Activated CD4-positive, alpha-beta T cell treated with anti-CD3 and anti-CD28 coated beads, Interleukin-2, Interleukin-4, amounts not matched to agents 100 ng/mL and 50 ng/mL, durations not matched to agents 16 hours and 8 hours (primary cell): ENCODE measurements around the gene CRTAC1.
A peak's percentile ranks its signal among the peaks of the same experiment; 100 is the strongest.

Source experiments
- DNase-seq: peaks from one replicate; pipeline ENCODE4 v3.0.0-alpha.2; 2020; ENCODE audit warnings: low spot score

Gene CRTAC1

DNA sequence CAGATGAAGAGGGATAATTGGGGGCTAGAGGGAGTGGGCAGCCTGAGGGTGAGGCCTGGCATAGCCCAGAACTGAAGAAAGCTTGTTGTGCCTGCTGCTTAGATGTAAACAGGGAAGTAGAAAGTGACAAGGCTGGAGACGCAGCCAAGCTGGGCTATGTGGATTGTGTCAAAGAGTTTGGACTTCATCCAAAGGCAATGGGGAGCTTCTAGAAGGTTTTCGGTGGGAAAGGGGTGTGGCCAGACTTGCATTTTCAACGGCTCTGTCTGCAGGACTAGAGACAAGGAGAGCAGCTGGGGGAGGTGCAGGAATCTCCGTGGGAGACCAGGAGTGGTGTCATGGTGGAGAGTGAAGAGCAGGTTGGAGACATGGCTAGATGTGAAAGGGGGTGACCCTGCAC is 132.0 kb downstream of the CRTAC1 start:
- no peak for DNase-seq

DNA sequence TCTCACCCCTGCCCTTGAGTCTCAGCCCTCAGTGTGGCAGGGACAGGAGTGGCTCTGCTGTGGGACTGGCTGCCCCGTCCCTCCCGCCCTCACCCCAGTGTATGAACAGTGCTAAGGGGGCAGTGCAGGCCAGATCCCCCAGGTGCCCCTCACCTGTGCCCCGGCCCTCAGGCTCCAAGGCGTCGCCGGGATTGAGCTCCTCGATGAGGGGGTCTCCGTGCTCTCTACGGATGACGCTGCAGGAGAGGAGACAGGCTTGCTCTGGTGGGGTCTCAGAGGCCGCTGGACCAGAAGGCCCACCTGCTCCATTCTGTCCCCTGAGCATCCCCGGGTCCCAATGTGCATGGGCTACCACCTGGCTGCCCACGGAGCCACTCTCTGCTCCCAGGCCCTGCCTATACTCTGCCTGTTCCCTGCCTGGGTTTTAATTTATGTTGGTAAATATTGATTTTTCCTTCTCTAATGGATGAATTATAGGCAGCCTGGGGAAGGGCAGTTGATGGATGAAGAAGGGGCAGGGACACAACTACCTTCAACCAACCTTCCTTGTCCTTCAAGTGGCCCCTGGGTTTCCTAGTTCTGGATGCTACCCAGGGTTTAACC is 133.6 kb downstream of the CRTAC1 start:
- no peak for DNase-seq

DNA sequence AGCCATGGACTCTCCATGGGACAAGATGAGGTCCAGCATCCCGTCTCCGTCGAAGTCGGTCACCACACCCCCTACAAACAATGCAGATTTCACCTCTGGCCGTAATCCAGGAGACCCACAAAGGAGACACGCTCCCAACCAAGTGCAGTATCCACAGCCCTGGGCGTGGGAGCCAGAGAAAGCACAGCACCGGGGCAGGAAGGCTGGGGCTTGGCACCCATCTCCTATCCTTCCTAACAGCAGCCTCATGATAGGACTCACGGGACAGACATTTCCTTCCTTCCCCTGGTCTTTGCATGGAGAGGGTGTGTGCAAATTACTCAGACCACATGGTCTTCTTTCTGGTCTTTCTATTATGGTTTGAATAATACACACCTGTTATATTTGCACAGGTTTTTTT is 134.5 kb downstream of the CRTAC1 start:
- DNase-seq, result no peak

DNA sequence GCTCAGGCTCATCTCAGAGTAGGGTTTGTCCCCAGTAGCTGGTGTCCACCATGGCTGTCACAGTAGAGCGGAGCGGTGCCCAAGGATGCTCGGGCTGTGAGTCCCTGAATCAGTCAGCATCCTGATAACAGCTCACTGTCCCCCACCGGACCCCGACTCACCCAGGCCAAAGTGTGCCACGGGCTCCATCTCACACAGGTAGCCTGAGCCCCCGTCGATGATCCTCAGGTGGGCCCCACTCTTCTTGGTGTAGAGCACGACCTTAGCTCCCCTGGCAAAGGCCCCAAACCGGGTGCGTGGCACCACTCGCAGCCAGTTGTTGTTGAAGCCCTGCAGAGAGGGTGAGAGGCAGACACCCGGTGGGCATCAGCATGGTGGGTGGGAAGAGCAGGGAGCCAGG is 135.3 kb downstream of the CRTAC1 start:
- DNase-seq, result no peak

DNA sequence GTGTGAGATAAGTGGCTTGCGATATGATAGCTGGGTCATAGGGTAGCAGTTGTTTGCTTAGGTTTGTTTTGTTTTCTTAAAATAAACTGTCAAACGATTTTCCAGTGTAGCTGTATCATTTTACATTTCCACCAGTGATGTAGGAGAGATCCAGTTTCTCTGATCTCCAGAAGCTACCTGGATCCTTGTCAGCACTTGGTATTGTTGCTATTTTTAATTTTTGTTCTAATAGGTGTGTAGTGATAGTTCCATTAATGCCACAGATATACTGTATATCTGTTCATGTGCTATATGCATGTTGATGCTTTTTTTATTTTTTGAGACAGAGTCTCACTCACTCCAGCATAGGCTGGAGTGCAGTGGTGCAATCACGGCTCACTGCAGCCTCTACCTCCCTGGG is 136.3 kb downstream of the CRTAC1 start:
- DNase-seq, result no peak

DNA sequence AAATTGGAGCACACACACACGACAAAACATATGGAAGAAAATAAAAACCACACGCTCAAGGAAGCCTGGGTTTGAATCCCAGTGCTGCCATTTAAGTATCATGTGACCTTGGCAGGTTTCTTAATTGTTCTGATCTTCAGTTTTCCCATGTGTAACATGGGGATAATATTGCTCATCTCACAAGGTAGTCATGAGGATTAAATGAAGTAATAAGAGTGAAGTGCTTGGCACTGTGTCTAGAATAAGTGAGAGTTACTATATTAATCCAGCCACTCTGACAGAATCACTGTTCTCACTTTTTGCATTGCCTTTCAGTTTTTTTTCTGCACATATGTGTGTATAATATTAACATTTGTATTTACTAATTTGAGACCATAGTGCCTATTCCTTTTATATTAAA is 137.5 kb downstream of the CRTAC1 start:
- DNase-seq, result no peak

DNA sequence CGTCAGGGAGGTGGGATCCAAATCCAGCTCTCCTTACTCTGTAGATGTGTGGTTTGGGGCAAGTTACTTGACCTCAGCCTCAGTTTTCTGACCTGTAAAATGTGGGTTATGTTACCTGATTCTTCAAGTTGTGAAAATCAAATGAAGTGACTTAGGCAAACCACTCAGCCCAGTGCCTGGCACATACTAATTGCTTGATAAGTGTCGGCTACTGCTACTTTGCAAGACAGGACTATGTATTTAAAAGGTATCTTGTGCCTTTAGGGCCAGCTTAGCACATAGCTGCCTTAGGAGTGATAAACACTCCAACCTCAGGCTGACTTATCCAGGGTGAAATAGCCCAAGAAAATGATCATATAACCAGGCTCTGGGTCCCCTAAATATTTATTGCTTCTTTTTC is 137.9 kb downstream of the CRTAC1 start:
- no peak for DNase-seq

DNA sequence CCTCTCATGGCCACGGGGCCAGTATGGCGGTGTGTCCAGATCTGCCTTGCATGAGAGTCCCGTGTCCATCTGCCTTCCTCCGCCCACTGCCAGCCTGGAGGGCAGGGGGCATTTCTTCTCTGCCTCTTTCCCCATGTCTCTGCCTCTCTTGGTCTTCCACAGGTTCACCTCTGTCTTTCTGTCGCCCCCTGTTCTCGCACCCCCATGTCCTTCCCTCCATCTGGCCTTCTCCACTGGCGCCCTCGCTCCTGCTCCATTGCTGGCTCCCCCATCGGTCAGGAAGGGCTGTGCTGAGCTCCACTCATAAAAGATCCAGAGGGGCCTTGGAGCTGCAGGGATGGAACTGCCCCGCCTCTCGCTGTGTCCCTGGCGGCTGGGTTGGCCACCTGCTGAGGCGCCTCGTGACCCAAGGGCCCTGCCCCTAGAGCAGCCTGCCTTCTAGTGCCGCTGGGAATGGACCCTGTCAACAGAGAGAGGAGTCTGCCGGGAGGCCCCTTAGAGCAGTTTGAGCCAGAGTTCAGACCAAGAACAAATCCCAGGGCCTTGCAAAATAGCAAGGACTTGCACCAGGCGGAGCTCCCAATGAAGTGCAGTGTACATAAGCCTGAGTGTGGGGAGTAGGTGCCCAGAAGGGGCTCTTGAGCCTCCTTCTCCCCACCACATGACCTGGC is 138.8 kb downstream of the CRTAC1 start:
- DNase-seq, result no peak

DNA sequence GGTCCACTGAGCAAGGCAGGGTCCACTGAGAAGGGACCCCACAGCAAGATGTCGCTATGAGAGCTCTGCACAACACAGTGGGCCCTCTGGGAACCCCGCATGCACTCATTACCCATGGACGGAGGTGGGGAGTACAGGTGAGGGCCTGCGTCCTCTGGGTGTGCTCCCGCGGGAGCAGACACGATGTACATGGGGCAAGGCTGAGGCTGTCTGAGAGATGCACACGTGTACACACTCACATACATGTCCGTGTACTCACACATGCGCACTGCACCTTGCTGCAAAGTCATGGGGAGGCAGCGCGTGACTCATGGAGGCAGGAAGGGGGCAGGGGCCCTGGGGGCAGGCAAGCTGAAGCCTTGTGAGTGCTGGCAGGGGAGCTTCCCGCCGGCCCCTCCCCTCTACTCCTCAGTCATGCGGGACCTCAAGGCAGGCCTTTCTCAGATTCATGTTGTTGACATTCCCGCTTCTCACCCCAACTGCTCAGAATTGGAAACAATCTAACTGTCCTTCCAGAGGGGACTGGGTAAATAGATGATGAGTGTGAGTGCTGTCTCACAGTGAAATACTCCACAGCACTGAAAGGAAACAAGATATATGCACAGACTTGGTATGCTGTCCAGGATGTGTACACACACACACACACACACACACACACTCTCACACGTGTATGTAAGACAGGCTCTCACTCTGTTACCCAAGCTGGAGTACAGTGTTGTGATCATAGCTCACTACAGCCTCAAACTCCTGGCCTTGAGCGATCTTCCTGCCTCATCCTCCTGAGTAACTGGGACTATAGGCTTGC is 140.8 kb downstream of the CRTAC1 start:
- DNase-seq, result peak; percentile 11

DNA sequence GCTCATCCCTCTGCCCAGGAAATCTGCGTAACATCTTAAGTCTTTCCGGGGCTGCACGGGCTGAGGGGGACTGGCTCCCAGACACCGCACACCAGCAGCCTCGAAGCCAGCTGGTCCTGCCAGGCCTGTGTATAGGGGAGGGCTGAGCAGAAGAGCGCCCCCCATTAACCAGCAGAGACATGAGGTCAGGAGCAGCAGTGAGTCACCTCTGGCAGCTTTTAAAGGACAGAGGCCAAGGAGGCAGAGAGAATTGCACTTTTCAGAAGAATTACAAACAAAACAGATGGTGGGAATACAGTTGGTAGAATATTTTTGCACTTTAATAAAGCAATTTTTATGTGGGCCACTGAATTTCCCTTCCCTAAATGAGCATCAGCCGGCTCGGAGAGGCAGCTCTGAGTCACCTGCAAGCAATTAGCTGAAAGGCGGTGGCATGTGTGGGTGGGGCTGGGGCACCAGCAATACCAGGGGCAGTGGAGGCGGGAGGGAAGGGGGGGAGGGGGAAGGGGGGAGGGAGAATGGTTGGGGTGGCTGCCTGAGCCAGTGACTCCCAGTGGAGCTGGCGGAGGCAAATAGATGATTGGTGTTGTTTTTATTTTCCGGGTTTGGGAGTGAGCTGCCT is 141.7 kb downstream of the CRTAC1 start:
- no peak for DNase-seq

DNA sequence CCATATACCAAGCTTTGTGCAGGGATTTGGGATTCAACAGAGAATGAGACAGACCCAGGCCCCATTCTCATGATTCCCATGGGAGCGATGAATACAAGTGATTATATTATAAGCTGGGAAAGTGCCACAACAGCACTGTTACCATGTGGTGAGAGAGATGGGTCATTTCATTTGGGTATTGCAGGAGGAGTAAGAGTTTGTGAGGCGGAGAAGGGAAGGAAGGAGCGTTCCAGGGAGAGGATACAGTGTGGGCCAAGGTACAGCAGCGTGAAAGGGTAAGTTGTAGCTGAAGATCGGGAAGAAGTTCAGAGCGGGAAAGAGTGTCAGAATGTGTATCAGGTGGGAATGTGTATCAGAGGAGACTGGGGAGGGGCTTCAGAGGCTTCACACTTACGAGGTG is 142.3 kb downstream of the CRTAC1 start:
- DNase-seq, result no peak

DNA sequence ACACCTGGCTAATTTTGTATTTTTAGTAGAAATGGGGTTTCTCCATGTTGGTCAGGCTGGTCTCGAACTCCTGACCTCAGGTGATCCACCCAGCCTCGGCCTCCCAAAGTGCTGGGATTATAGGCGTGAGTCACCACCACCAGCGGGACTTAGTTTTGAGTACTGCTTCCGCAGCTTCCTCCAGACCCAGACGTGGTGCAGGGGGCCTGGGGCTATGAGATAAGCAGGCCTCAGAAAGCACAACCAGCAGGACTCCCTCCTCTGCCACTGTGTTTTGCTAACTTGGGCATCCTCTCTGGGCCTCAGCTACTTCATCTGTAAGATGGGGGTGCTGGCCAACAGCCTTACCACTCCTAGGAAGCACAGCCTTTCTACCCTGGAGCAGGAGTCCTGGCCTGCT is 143.0 kb downstream of the CRTAC1 start:
- no peak for DNase-seq

DNA sequence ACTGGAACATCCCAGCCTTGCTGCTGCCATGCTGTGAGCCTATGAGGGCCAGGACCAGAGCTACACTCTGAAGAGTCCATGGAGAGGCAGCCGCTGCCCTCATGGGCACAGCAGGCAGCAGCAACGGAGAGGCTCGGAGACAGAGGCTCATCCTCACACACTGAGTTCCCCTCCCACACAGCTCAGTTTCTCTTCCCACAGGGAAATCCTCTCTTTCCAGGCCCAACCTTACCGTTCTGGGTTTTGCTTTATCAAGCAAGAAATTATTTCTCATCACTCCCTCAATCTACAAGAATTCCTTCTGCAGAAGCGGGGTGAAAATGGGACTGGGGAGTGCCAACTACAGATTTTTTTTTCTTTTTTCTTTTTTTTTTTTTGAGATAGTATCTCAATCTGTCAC is 144.1 kb downstream of the CRTAC1 start:
- DNase-seq, result no peak

DNA sequence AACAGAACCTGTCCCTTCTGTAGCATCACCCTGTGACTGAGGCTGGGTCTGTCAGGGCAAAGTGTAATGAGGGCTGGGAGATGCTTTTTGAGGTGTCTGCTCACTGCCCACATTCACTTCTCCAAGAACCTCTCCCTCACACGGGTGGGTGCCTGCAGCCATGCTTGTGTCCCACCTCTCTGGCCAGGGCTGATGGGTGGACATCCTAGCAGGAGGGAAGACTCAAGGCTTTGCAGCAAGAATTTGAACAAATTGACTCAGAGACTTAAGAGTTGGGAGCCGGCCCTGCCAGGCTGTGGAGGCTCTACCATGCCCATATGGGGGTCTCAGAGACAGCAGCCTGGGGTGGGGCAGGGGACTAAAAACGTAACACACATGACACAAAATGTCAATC is 147.3 kb downstream of the CRTAC1 start:
- no peak for DNase-seq

DNA sequence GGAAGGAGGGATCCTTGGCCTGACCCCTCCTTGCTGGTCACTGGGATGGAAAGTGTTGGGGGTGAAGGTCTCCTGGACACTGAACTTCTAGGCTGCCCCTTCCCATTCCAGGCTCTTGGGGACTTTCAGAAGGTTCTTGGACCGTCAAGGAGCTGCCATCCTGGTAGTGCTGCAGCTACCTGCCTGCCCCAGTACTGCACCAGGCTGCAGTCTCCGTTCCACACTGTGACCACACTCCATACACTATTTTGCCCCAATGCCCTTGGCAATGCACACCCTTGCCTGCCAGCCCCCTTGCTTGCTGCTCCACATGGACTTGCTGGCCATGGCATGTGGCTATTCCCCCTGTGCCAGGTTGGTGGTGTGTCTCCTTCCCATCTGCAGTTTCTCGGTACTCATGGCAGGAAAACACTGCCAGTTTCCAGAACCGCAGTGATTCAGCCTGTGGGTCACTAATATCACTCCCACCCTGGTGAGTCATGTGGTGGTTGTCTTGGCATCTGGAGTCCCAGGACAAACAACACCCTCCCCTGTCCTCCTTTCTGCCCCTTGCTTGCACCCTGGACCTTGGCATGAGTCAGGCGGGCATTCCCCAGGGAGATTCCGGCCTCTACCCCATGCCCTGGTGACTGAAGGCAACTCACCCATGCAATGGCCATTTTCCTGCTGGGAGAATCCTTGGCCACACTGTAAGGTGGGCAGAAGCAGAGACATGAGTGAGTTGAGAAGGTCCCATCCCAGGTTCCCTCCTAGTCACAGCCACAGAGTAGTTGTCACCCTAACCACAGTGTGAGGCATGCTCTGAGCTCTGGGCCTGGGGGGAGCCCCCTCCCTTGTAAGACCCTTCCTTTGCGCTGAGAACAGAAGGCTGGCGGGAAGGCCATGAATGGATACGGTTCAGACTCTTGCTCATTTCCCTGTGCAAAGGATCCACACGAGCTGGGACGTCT is 148.0 kb downstream of the CRTAC1 start:
- DNase-seq, result no peak

DNA sequence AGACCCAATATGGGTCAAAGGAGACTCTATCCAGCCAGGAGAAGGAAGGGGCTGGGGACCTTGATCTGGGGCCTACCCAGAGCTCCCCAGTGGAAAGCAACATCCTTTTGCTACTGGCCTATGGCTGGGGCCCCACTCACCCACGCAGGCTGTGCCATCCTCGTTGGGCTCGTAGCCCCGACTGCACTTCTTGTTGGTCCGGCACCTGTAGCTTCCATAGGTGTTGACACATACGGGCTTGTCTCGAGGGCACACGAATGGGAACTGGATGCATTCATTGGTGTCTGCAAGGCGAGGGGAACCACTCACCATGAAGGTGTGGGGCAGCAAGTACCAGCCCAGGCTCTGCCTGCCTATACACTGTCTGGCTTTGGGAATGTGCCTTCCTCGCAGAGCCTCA is 150.3 kb downstream of the CRTAC1 start:
- no peak for DNase-seq

DNA sequence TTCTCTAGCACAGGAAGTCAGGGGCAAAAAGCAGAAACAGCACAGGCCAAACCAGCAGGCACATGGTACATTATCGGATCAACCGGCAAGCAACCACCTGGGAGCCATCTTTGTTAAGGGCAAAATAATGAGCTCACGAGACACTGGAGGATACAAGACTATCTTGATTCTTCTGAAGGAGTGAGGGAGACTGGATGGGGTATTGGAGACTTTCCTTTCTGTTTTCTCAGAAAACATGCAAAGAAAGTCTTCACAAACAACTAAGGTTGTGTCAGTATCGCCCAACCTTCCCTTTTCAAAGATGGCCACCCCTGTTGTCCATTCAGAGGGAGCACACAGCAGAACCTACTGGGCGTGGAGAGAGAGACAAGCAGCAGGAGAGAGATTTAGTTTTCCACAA is 151.2 kb downstream of the CRTAC1 start:
- DNase-seq, result no peak

DNA sequence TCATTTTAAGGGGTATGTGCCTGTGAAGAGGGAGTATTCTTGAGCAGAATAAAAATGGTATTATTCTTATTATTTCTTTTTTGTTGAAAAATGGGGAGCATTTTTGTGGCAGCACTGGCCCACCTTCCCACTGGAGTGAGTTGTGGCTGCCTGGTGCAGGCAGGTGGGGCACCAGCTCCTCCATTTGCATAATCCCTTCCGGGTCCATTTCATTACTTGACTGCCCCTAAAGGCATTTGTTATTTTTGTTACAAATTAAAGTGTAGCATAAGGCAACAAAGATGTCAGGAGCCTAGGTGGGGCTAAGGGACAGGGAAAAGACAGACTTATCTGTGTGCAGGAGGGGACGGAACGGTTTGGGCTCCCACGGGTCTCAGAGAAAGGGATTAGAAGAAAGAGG is 154.0 kb downstream of the CRTAC1 start:
- DNase-seq, result no peak

DNA sequence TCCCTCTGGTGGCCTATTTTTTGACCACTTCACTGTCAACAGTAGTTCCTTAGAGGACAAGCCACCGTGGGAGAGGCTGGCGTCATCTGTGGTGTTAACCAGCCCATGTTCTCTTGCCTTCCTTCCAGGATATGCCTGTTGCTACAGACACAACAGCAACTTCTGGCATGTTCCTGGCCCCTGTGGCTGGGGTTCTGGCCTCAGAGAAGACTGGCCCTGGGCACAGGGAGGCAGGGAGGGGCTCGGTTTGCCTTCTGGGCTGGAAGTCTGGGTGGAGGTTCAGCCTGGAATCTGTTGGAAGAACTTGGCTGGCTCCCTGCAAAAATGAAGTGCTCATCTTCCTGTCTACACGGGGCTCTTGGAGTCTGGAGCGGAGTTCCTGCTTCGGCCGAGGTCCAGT is 155.0 kb downstream of the CRTAC1 start:
- no peak for DNase-seq

DNA sequence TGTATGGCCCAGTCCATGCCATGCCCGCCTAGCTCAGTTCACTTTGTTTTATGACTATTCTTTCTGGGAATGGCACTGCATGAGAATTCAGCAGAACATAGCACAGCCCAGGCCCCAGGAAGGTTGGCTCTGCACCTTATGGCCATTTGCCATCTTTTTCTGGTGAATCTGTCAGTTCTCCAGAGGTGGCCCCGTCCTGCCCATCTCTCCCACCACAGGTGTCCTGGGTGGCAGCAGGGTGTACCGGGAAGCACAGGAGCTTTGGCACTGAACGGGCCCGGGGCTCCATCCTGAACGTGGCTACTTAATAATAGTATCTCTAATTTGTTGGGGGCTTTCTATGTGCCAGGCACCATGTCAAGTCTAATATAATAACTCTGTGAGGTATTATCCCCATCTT is 156.1 kb downstream of the CRTAC1 start:
- no peak for DNase-seq

DNA sequence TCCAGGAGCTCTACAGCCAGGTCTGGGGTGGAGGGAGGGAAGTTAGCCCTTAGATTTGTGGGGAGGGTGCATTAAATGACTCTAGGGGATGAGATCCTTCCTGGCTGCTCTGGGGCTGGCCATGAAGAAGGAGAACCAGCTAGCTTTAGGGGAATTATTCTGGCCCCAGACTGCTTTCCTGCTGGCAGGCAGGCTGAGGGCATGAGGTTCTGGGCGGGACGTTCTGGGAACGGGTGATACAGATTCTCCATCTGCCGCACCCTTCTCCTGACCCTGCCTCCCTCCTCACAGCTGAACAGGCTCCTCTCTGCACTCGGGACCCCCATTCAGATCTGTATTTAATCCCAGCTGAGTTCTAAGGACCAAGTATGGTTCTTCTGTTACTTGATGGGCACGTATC is 156.9 kb downstream of the CRTAC1 start:
- DNase-seq, result no peak

DNA sequence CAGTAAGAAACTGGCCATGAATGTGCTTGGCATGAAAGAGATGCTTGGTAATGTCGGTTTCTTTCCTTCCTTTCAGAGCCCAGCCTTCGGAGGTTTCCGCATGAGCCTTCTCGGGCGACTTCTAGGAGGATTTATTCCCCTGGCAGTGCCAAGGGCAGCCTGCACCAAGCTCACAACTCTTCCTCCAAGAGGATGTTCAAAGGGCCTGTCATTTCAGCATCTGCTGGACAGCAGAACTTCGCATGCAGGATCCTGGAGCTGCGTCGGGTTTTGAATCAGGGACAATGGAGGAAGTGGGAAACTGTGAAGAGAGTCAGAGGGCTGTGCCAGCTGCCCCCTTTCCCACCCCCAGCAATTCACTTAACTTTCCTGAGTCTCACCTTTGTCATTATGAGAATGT is 159.4 kb downstream of the CRTAC1 start:
- DNase-seq, result no peak
